K562 (cell line): ENCODE data around the gene FTSJ3. TPM values are rescaled to one million over a fixed set of nuclear protein-coding genes. Genes with fewer than 3 reads are reported as not detected.
A peak's percentile ranks its signal among the peaks of the same experiment; 100 is the strongest.

Source experiments
- ARID2 ChIP-seq: fragments of 450-650 bp; IDR thresholded peaks from 2 replicates; pipeline ENCODE4 v1.6.1; 2017; ENCODE audit warnings: antibody characterized with exemption, mild to moderate bottlenecking
- CBX5 ChIP-seq: IDR thresholded peaks from 2 replicates; pipeline ENCODE4 v1.6.1; 2014; ENCODE audit warnings: low read depth, borderline replicate concordance
- CHD4 ChIP-seq: fragments of 200-600 bp; sonication (generic); IDR thresholded peaks from 3 replicates; pipeline ENCODE4 v1.6.1; 2012; ENCODE audit warnings: low read depth, mild to moderate bottlenecking, mixed read lengths, low read length, inconsistent platforms; ENCODE audit not compliant: insufficient read depth, insufficient replicate concordance, poor library complexity, severe bottlenecking
- CREBBP ChIP-seq: IDR thresholded peaks from one replicate; pipeline ENCODE4 v1.6.1; 2012; ENCODE audit warnings: low read depth, mild to moderate bottlenecking, control low read depth, inconsistent platforms, low read length
- FOSL1 ChIP-seq: fragments of 200-800 bp; sonication (Bioruptor generic); conservative IDR thresholded peaks from 2 replicates; pipeline ENCODE4 v1.6.1; 2016; ENCODE audit warnings: missing genetic modification characterization, missing compliant biosample characterization
- FOXM1 ChIP-seq, 2 experiments: fragments of 450-650 bp in 1 of 2; sonication (generic) in 1 of 2; formaldehyde crosslinking in 1 of 2; IDR thresholded peaks; 2 replicates each; pipeline versions ENCODE4 v1.6.1 to v1.9.0; 2017 to 2022; ENCODE audit warnings: low read depth in 2 of 2, mild to moderate bottlenecking in 2 of 2, missing genetic modification reagents in 1 of 2, moderate library complexity in 1 of 2
- HMG20A ChIP-seq: fragments of 450-650 bp; formaldehyde crosslinking; conservative IDR thresholded peaks from 2 replicates; pipeline ENCODE4 v1.4.0; 2020; ENCODE audit warnings: mild to moderate bottlenecking, mixed read lengths
- KAT2B ChIP-seq: IDR thresholded peaks from one replicate; pipeline ENCODE4 v1.6.1; 2012; ENCODE audit warnings: low read depth, mild to moderate bottlenecking, control low read depth, inconsistent platforms, low read length, moderate library complexity
- LEF1 ChIP-seq: fragments of 450-650 bp; IDR thresholded peaks from 2 replicates; pipeline ENCODE4 v1.6.1; 2016; ENCODE audit warnings: mild to moderate bottlenecking
- MTA1 ChIP-seq: fragments of 450-650 bp; IDR thresholded peaks from 2 replicates; pipeline ENCODE4 v1.6.1; 2017; ENCODE audit warnings: borderline replicate concordance
- NELFE ChIP-seq: IDR thresholded peaks from 2 replicates; pipeline ENCODE4 v1.6.1; 2011; ENCODE audit warnings: mild to moderate bottlenecking; ENCODE audit not compliant: insufficient read depth, insufficient read length
- NFRKB ChIP-seq: fragments of 450-650 bp; IDR thresholded peaks from 2 replicates; pipeline ENCODE4 v1.6.1; 2016; ENCODE audit warnings: low read depth
- POLR2AphosphoS2 ChIP-seq: IDR thresholded peaks from 2 replicates; pipeline ENCODE4 v1.6.1; 2012; ENCODE audit warnings: low read length, improper control_type of control experiment
- PPARD ChIP-seq: fragments of 250-450 bp; sonication (Bioruptor Pico); IDR thresholded peaks from 2 replicates; pipeline ENCODE4 v1.8.0; 2022; ENCODE audit warnings: inconsistent platforms, mild to moderate bottlenecking, moderate library complexity
- RB1 ChIP-seq: fragments of 450-650 bp; IDR thresholded peaks from 2 replicates; pipeline ENCODE4 v1.6.1; 2017; ENCODE audit warnings: low read depth, mild to moderate bottlenecking
- SIN3B ChIP-seq: fragments of 450-650 bp; IDR thresholded peaks from 2 replicates; pipeline ENCODE4 v1.6.1; 2017; ENCODE audit warnings: low read depth, mild to moderate bottlenecking, moderate library complexity
- SMARCE1 ChIP-seq: fragments of 450-650 bp; IDR thresholded peaks from 2 replicates; pipeline ENCODE4 v1.7.1; 2016; ENCODE audit warnings: mild to moderate bottlenecking
- SRSF3 ChIP-seq: fragments of 200-400 bp; formaldehyde crosslinking; IDR thresholded peaks from 2 replicates; pipeline ENCODE4 v1.6.1; 2016; ENCODE audit warnings: mild to moderate bottlenecking, low read length, moderate library complexity; ENCODE audit not compliant: insufficient read depth
- TCF15 ChIP-seq: fragments of 250-450 bp; sonication (Bioruptor Pico); IDR thresholded peaks from 2 replicates; pipeline ENCODE4 v1.8.0; 2022; ENCODE audit warnings: moderate library complexity, mild to moderate bottlenecking, inconsistent platforms
- USF2 ChIP-seq: sonication (generic); formaldehyde crosslinking; IDR thresholded peaks from 2 replicates; pipeline ENCODE4 v1.5.0; 2020; ENCODE audit warnings: missing genetic modification reagents
- ZBTB9 ChIP-seq: fragments of 450-650 bp; formaldehyde crosslinking; IDR thresholded peaks from 2 replicates; pipeline ENCODE4 v1.4.0; 2020; ENCODE audit warnings: mild to moderate bottlenecking, moderate library complexity
- ZNF444 ChIP-seq: fragments of 250-450 bp; sonication (Bioruptor Pico); IDR thresholded peaks from 2 replicates; pipeline ENCODE4 v1.4.0; 2020; ENCODE audit warnings: mild to moderate bottlenecking, moderate library complexity
- polyA plus RNA-seq, 8 experiments: library from polyadenylated mRNA; depleted of rRNA in 4 of 8; stranded (reverse) in 5 of 8; unstranded in 3 of 8; fragments of >200 nt; fragmentation: Nextera tagmentation in 2 of 8; fragmentation: Illumina TruSeq in 1 of 8; extraction: Ambion mirVana in 2 of 8; extraction: Trizol in 1 of 8; gene quantifications; 2 replicates each; pipeline versions ENCODE4 v1.2.1 to v1.2.3, GENCODE V29; 2011 to 2014; ENCODE audit warnings: inconsistent platforms in 1 of 8, missing spikeins in 1 of 8
- total RNA-seq, 7 experiments: library from RNA; depleted of rRNA in 6 of 7; stranded (reverse); fragments of >200 nt in 6 of 7; fragmentation: Illumina TruSeq in 2 of 7; extraction: Trizol in 2 of 7; gene quantifications; 2 replicates each; pipeline versions ENCODE4 v1.2.1 to v1.2.3, GENCODE V29; 2011 to 2021; ENCODE audit warnings: low replicate concordance in 1 of 7
- TF ChIP-seq, protein P1 (sequence below): fragments of 250-450 bp; sonication (Bioruptor Pico); IDR thresholded peaks from 2 replicates; pipeline ENCODE4 v1.8.0; 2022; ENCODE audit warnings: inconsistent platforms, mild to moderate bottlenecking, moderate library complexity, borderline replicate concordance

The FTSJ3 gene
- total and polyA plus RNA-seq, 9 of the 15 experiments (the other 6 are each of a cell fraction or from before 2014, with no cell fraction given) = 18.0 to 65.6 (median 52.4) TPM

GRCh38 chr17:63848834-63849689 is 21.6 kb upstream of the FTSJ3 start (continued):
- TF ChIP-seq NELFE (no peak), SMARCE1 (0 out of 2 replicates have a peak, but pooled peaks have one; percentile 19), LEF1 (peak; percentile 59; the same call in 1 of the 2 replicates), RB1 (peak; percentile 95), ARID2 (no peak), TCF15 (CRISPR knock-in tag) (peak; percentile 92), FOXM1 (IDR thresholded peaks at IDR 0.05; ENCODE audit: low read depth) (peak; percentile 94), FOXM1 (CRISPR knock-in tag; IDR thresholded peaks at IDR 0.05; ENCODE audit: low read depth) (no peak; the same call in 1 of the 2 replicates), MTA1 (no peak), USF2 (CRISPR knock-in tag) (peak; percentile 97), KAT2B (no peak), SRSF3 (no peak), CHD4 (no peak), FOSL1 (tag) (peak; percentile 48; the same call in 1 of the 2 replicates), CREBBP (no peak), NFRKB (peak; percentile 75), ZNF444 (no peak), HMG20A (no peak), SIN3B (no peak), ZBTB9 (peak; percentile 69), PPARD (CRISPR knock-in tag) (no peak), POLR2AphosphoS2 (no peak), CBX5 (peak; percentile 20; the same call in 1 of the 2 replicates)
- TF ChIP-seq, protein P1, sequence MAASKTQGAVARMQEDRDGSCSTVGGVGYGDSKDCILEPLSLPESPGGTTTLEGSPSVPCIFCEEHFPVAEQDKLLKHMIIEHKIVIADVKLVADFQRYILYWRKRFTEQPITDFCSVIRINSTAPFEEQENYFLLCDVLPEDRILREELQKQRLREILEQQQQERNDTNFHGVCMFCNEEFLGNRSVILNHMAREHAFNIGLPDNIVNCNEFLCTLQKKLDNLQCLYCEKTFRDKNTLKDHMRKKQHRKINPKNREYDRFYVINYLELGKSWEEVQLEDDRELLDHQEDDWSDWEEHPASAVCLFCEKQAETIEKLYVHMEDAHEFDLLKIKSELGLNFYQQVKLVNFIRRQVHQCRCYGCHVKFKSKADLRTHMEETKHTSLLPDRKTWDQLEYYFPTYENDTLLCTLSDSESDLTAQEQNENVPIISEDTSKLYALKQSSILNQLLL = no peak
